ENCODE measurements around the gene CELA3A.

GRCh38 chr1:22030473-22030872, 29.0 kb downstream of the CELA3A start:
- TF ChIP-seq CTCF (optimal IDR thresholded peaks at IDR 0.05 in 1 of 3, IDR thresholded peaks at IDR 0.05 in 1 of 3, conservative IDR thresholded peaks at IDR 0.05 in 1 of 3; ENCODE audit: extremely low read depth in 1 of 3, insufficient read depth in 2 of 3, low read length in 3 of 3) (no peak), EZH2 (IDR thresholded peaks at IDR 0.05; ENCODE audit: low read length) (no peak)

Data from keratinocyte (primary cell).